ENCODE measurements around the gene COL1A1.
A peak's percentile ranks its signal among the peaks of the same experiment; 100 is the strongest.

The COL1A1 gene

DNA sequence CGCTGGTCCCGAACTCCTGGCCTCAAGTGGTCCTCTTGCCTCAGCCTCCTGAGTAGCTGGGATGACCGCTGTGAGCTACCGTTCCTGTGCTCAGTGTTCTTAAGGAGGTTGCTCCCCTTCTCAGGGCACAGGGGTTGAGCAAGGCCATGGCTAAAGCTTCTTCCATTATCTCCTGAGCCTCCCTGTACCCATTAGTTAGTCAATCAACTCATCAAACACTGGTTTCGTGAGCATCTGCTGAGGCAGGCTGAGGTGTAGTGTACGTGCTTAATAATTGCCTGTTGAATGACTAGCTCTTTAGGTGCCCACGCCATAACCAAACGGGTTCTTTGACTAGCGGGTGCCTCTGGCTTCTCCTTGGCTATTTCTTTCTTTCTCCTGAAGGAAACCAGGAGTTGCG is 24.0 kb downstream of the COL1A1 start:
- Histone ChIP-seq H3K4me1 (peaks cover 0 to 59% (median 55%) of the 10 kb centered on the region in 4 donors), H3K27ac (peak overlapping the region; percentile 98 to 99), H3K36me3 (peaks cover 0 to 4% (median 0%) of the 10 kb centered on the region in 3 donors), H3K9me3 (no peaks in the 10 kb centered on the region), H3K4me3 (no peak overlapping the region), H3K27me3 (no peaks in the 10 kb centered on the region)
- intact Hi-C loops (cut with DNase I; ENCODE audit: low total_unique reads): no loop called here
- no peak for DNase-seq
- TF ChIP-seq, protein P1, sequence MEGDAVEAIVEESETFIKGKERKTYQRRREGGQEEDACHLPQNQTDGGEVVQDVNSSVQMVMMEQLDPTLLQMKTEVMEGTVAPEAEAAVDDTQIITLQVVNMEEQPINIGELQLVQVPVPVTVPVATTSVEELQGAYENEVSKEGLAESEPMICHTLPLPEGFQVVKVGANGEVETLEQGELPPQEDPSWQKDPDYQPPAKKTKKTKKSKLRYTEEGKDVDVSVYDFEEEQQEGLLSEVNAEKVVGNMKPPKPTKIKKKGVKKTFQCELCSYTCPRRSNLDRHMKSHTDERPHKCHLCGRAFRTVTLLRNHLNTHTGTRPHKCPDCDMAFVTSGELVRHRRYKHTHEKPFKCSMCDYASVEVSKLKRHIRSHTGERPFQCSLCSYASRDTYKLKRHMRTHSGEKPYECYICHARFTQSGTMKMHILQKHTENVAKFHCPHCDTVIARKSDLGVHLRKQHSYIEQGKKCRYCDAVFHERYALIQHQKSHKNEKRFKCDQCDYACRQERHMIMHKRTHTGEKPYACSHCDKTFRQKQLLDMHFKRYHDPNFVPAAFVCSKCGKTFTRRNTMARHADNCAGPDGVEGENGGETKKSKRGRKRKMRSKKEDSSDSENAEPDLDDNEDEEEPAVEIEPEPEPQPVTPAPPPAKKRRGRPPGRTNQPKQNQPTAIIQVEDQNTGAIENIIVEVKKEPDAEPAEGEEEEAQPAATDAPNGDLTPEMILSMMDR (IDR thresholded peaks at IDR 0.05): no peak

DNA sequence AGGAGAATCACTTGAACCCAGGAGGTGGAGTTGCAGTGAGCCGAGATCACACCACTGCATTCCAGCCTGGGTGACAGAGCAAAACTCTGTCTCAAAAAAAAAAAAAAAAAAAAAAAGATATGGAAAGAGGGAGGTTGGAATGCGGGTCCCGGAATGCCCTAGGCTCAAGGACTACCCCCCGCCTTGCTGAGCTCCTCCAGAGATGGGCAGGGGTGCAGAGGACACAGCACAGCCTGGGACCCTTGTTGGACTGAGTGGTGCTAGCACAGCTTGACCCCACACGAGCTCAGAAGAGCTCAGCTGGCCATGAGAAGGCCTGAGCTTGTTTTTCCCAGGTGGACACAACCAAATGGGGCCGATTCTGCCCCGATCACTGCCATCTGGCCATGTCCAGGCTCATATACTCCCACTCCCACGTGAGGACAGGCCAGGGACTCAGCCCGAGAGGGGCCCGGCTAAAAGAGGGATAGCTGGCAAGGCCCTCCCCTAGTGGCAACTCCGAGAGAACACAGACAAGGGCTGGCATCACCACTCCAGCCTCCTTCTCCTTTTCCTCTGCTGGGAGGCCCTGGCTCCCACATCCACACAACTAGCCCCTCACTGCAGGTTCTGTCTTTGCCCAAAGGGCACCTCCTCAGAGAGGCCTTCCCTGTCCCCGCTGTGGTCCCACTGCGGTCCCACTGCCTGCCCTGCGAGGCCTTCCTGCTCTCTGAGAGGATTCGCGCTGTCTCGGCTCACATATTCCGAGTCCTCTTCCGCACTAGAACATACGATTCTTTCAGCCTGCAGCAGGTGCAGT is 24.7 kb downstream of the COL1A1 start:
- intact Hi-C loops (cut with DNase I; ENCODE audit: low total_unique reads): no loop called here
- H3K4me1 ChIP-seq: peaks cover 0 to 59% (median 55%) of the 10 kb centered on the region in 4 donors
- DNase-seq: no peak
- peak overlapping the region; percentile 98 to 99 for H3K27ac ChIP-seq
- TF ChIP-seq, protein P1 (IDR thresholded peaks at IDR 0.05): peak; percentile 18 to 34
- H3K9me3 ChIP-seq: no peaks in the 10 kb centered on the region
- H3K4me3 ChIP-seq: no peak overlapping the region
- H3K27me3 ChIP-seq: no peaks in the 10 kb centered on the region
- H3K36me3 ChIP-seq: peaks cover 0 to 5% (median 4%) of the 10 kb centered on the region in 3 donors

DNA sequence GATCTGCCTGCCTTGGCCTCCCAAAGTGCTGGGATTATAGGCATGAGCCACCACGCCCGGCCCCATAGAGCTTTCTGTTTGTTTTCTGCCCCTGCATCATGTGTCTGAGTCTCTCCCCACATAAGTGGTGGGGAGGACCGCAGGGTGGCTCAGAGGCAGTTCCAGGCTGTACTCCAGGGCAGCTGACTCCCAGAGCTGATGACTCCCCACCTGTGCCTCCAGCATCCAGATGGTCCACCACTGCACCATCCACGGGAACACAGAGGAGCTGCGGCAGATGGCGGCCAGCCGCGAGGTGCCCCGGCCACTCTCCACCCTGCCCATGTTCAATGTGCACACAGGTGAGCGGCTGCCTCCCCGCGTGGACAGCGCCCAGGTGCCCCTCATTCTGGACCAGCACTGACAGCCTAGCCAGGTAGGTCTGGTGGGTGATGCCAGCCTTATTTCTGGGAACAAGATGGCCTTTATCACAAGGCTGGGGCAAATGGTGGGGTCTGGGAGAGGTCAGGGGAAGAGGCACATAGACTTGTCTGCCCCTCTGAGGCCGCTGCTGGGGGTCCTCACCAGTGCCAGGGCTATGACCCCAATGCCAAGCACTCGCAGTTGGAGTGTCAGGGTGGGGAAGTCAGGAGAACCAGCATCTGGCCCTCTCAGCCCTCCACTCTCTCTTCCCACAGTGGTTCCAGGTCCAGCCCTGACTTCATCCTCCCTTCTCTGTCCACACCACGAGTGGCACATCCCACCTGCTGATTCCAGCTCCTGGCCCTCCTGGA is 26.2 kb downstream of the COL1A1 start:
- Histone ChIP-seq H3K9me3 (no peaks in the 10 kb centered on the region), H3K4me1 (peaks cover 0 to 59% (median 55%) of the 10 kb centered on the region in 4 donors), H3K27ac (peak overlapping the region; percentile 98 to 99), H3K36me3 (peaks cover 0 to 12% (median 7%) of the 10 kb centered on the region in 3 donors), H3K4me3 (no peak overlapping the region), H3K27me3 (no peaks in the 10 kb centered on the region)
- TF ChIP-seq, protein P1 (IDR thresholded peaks at IDR 0.05): no peak
- no peak for DNase-seq
- intact Hi-C loops (cut with DNase I; ENCODE audit: low total_unique reads): no loop called here

DNA sequence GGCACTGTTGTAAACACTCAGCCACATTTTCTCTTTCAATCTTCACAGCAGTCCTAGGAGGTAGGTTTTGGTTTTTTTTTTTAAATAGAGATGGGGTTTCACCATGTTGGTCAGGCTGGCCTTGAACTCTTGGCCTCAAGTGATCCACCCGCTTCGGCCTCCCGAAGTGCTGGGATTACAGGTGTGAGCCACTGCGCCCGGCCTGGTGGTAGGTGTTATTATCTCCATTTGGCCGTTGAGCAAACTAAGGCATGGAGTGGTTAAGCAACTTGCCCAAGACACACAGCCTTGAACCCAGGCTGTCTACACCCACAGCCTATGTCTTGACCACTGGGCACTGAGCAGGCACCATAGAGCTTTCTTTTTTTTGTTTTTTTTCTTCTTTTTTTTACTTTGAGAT is 27.0 kb downstream of the COL1A1 start:
- intact Hi-C loops (cut with DNase I; ENCODE audit: low total_unique reads): no loop called here
- H3K27ac ChIP-seq: peak overlapping the region; percentile 98 to 99
- H3K4me1 ChIP-seq: peaks cover 0 to 61% (median 57%) of the 10 kb centered on the region in 4 donors

DNA sequence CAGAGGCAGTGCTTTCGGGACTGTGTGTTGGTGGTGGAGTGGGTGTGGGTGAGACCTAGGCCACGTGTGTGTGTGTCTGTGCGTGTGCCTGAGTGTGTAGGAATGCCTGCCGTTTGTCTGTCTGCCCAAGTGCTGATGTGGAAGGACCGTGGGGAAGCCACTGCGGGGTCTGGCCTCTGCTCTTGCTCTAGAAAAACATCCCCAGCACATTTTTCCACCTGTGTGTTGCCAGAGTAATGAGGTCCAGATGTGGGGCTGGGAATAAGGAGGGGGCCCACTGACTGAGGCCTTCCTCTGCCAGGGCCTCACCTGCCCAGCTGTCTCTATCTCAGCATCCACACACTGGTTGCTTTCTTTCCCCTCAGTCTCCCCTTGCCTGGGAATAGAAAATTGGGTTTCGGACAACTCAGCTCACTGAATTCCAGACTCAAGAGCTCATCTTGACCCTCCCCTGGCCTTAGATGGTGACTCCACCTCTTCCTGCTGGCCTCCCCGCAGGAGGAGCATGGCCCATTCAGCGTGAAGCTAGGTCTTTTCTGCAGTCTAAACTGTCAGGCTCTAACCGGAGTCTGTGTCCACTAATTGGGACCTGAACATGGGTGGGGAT is 28.0 kb downstream of the COL1A1 start:
- intact Hi-C loops (cut with DNase I; ENCODE audit: low total_unique reads): no loop called here
- Histone ChIP-seq H3K36me3 (peaks cover 5 to 17% (median 7%) of the 10 kb centered on the region in 3 donors), H3K4me3 (no peak overlapping the region), H3K9me3 (no peaks in the 10 kb centered on the region), H3K4me1 (peaks cover 0 to 66% (median 60%) of the 10 kb centered on the region in 4 donors), H3K27ac (peak overlapping the region; percentile 98 to 99), H3K27me3 (no peaks in the 10 kb centered on the region)
- TF ChIP-seq, protein P1 (IDR thresholded peaks at IDR 0.05): no peak
- DNase-seq: peak; percentile 65 to 87

More for the DNA sequence above, 27.0 kb downstream of the COL1A1 start:
- Histone ChIP-seq H3K27me3 (no peaks in the 10 kb centered on the region), H3K4me3 (no peak overlapping the region), H3K9me3 (no peaks in the 10 kb centered on the region), H3K36me3 (peaks cover 5 to 17% (median 7%) of the 10 kb centered on the region in 3 donors)
- DNase-seq: no peak
- TF ChIP-seq, protein P1 (IDR thresholded peaks at IDR 0.05): no peak

Measured in tibial artery (tissue), 4 donors.